ENCODE measurements around the gene OPN5.

- TF ChIP-seq POLR2A (IDR thresholded peaks at IDR 0.05) (no peak), CTCF (IDR thresholded peaks at IDR 0.05) (no peak), EP300 (IDR thresholded peaks at IDR 0.05; ENCODE audit: low read depth) (no peak), POLR2AphosphoS5 (IDR thresholded peaks at IDR 0.05) (no peak)
These were observed 46.9 kb upstream of the OPN5 start for GRCh38 chr6:47734831-47735481.

All from transverse colon (tissue), 4 donors.